ENCODE results near the gene VARS1. TPM values are rescaled to one million over a fixed set of nuclear protein-coding genes. Genes with fewer than 3 reads are reported as not detected.
A peak's percentile ranks its signal among the peaks of the same experiment; 100 is the strongest.
"Not testable (repeated sequence)": the region's sequence is repeated elsewhere in the genome, so short reads cannot be mapped to it uniquely, and the experiment has no call there.

Gene VARS1
- total RNA-seq, 1 donor from 2014 or later = 165 TPM

GRCh38 chr6:31794294-31794865 is 1.2 kb downstream of the VARS1 start:
- peak overlapping the region; percentile 75 for H3K4me3 ChIP-seq (ENCODE audit: low read depth, low read length)
- no peak for DNase-seq (ENCODE audit: low read depth)
- no peak for TF ChIP-seq CTCF (IDR thresholded peaks at IDR 0.05; ENCODE audit: insufficient read depth, low read length, poor library complexity, severe bottlenecking)
- H3K27me3 ChIP-seq (ENCODE audit: control insufficient read depth, insufficient read depth, low read length) = no peaks in the 10 kb centered on the region
- no peaks in the 10 kb centered on the region for H3K36me3 ChIP-seq (ENCODE audit: control insufficient read depth, insufficient read depth, low read length)

- not testable (repeated sequence) for H3K27me3 ChIP-seq (ENCODE audit: control insufficient read depth, insufficient read depth, low read length); DNase-seq (ENCODE audit: low read depth); H3K36me3 ChIP-seq (ENCODE audit: control insufficient read depth, insufficient read depth, low read length)
- H3K4me3 ChIP-seq (ENCODE audit: low read depth, low read length) = peak overlapping the region; percentile 75
Measured at GRCh38 chr6:31793927-31794245, 1.7 kb downstream of the VARS1 start.

GRCh38 chr6:31792761-31793171 is 2.8 kb downstream of the VARS1 start:
- Histone ChIP-seq H3K4me3 (ENCODE audit: low read depth, low read length) (peak overlapping the region; percentile 21), H3K36me3 (ENCODE audit: control insufficient read depth, insufficient read depth, low read length) (no peaks in the 10 kb centered on the region), H3K27me3 (ENCODE audit: control insufficient read depth, insufficient read depth, low read length) (no peaks in the 10 kb centered on the region)
- no peak for TF ChIP-seq CTCF (IDR thresholded peaks at IDR 0.05; ENCODE audit: insufficient read depth, low read length, poor library complexity, severe bottlenecking)
- DNase-seq (ENCODE audit: low read depth) = peak; percentile 70

GRCh38 chr6:31792090-31792374 is 3.5 kb downstream of the VARS1 start:
- no peaks in the 10 kb centered on the region for H3K36me3 ChIP-seq (ENCODE audit: control insufficient read depth, insufficient read depth, low read length)
- H3K27me3 ChIP-seq (ENCODE audit: control insufficient read depth, insufficient read depth, low read length) = no peaks in the 10 kb centered on the region
- H3K4me3 ChIP-seq (ENCODE audit: low read depth, low read length) = no peak overlapping the region
- no peak for TF ChIP-seq CTCF (IDR thresholded peaks at IDR 0.05; ENCODE audit: insufficient read depth, low read length, poor library complexity, severe bottlenecking)
- DNase-seq (ENCODE audit: low read depth) = no peak

- Histone ChIP-seq H3K36me3 (ENCODE audit: control insufficient read depth, insufficient read depth, low read length) (no peaks in the 10 kb centered on the region), H3K27me3 (ENCODE audit: control insufficient read depth, insufficient read depth, low read length) (no peaks in the 10 kb centered on the region), H3K4me3 (ENCODE audit: low read depth, low read length) (no peak overlapping the region)
- no peak for DNase-seq (ENCODE audit: low read depth)
- peak; percentile 73 for TF ChIP-seq CTCF (IDR thresholded peaks at IDR 0.05; ENCODE audit: insufficient read depth, low read length, poor library complexity, severe bottlenecking)
Measured at GRCh38 chr6:31791324-31792089, 4.0 kb downstream of the VARS1 start.

GRCh38 chr6:31785475-31785874 is 10.1 kb downstream of the VARS1 start:
- H3K36me3 ChIP-seq (ENCODE audit: control insufficient read depth, insufficient read depth, low read length) = peaks cover 7% of the 10 kb centered on the region

More at GRCh38 chr6:31785475-31785874, 10.1 kb downstream of the VARS1 start:
- no peak for TF ChIP-seq CTCF (IDR thresholded peaks at IDR 0.05; ENCODE audit: insufficient read depth, low read length, poor library complexity, severe bottlenecking)
- H3K27me3 ChIP-seq (ENCODE audit: control insufficient read depth, insufficient read depth, low read length) = no peaks in the 10 kb centered on the region
- DNase-seq (ENCODE audit: low read depth) = no peak
- H3K4me3 ChIP-seq (ENCODE audit: low read depth, low read length) = no peak overlapping the region
